Activated CD4-positive, alpha-beta T cell treated with anti-CD3 and anti-CD28 coated beads for 36 hours (primary cell): ENCODE measurements around the gene ITGB2. TPM values are rescaled to one million over a fixed set of nuclear protein-coding genes. Genes with fewer than 3 reads are reported as not detected.

ENCODE experiments used
- ATAC-seq: fragments of 200-7000 bp; cut with Tn5 transposase; one replicate; pipeline ENCODE4 v1.10.0; 2021; ENCODE audit warnings: mild to moderate bottlenecking, moderate library complexity
- CTCF ChIA-PET: fragments of 350-600 bp; sonication (Branson Sonifier 250); formaldehyde crosslinking; loops from one replicate; lab custom pipeline; 2021; ENCODE audit warnings: antibody characterized with exemption; lab: Charles Lee
- POLR2A ChIA-PET: fragments of 350-600 bp; sonication (Branson Sonifier 250); formaldehyde crosslinking; loops from one replicate; lab custom pipeline; 2021; ENCODE audit warnings: antibody characterized with exemption, inconsistent platforms; lab: Charles Lee
- DNase-seq: peaks from one replicate; pipeline ENCODE4 v3.0.0-alpha.2; 2020
- H3K27ac Mint-ChIP-seq: one replicate; pipeline ENCODE4 v1.8.0; 2021; ENCODE audit warnings: mixed read lengths
- H3K27me3 Mint-ChIP-seq: one replicate; pipeline ENCODE4 v1.8.0; 2021; ENCODE audit warnings: mixed read lengths
- H3K36me3 Mint-ChIP-seq: one replicate; pipeline ENCODE4 v1.8.0; 2021; ENCODE audit warnings: low read depth, mixed read lengths
- H3K4me1 Mint-ChIP-seq: one replicate; pipeline ENCODE4 v1.8.0; 2021; ENCODE audit warnings: mixed read lengths
- H3K4me3 Mint-ChIP-seq: one replicate; pipeline ENCODE4 v1.8.0; 2021; ENCODE audit warnings: mild to moderate bottlenecking, moderate library complexity, mixed read lengths
- H3K9me3 Mint-ChIP-seq: one replicate; pipeline ENCODE4 v1.8.0; 2021; ENCODE audit warnings: low read depth, mixed read lengths
- intact Hi-C, 2 experiments: fragments of 100-400 bp; cut with DNase I in 1 of 2; cut with micrococcal nuclease in 1 of 2; formaldehyde crosslinking; loops; one replicate each; pipeline versions ENCODE4 v1.14.2 to v1.15.1; 2022 to 2024; cut with DNase I, micrococcal nuclease
- total RNA-seq, 2 experiments: library from RNA; stranded (reverse); gene quantifications; one replicate each; pipeline ENCODE4 v1.2.3, GENCODE V29; 2021

Gene ITGB2
- total RNA-seq, 2 experiments from 2014 or later, result 217 to 250 TPM

DNA sequence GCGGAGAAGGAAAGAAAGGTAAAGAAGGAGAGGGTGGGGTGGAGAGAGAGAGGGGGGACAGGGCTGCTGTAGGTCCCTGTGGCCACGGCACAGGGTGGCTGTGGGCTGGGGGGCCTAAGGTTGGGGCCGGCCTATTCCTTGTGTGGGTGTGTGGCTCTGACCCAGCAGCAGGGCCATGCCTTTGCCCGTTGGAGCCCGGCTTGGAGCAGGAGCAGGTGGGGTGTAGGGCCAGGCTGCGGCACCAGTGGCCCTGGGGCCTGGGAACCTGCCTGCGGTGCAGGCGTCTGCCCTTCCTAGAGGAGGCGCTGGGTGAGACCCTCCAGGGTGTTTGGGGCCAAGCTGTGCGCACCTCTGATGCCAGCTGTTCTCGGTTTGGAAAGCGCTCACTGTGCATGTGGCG, 83.2 kb downstream of the ITGB2 start:
- ChIA-PET POLR2A (no interaction called here), CTCF (no interaction called here)
- ATAC-seq, result no peak
- Mint-ChIP-seq H3K27me3 (no peaks in the 10 kb centered on the region), H3K36me3 (no peaks in the 10 kb centered on the region), H3K4me3 (no peak overlapping the region), H3K27ac (no peak overlapping the region), H3K4me1 (no peaks in the 10 kb centered on the region), H3K9me3 (no peaks in the 10 kb centered on the region)
- DNase-seq, result no peak
- intact Hi-C loops, result no loop called here

DNA sequence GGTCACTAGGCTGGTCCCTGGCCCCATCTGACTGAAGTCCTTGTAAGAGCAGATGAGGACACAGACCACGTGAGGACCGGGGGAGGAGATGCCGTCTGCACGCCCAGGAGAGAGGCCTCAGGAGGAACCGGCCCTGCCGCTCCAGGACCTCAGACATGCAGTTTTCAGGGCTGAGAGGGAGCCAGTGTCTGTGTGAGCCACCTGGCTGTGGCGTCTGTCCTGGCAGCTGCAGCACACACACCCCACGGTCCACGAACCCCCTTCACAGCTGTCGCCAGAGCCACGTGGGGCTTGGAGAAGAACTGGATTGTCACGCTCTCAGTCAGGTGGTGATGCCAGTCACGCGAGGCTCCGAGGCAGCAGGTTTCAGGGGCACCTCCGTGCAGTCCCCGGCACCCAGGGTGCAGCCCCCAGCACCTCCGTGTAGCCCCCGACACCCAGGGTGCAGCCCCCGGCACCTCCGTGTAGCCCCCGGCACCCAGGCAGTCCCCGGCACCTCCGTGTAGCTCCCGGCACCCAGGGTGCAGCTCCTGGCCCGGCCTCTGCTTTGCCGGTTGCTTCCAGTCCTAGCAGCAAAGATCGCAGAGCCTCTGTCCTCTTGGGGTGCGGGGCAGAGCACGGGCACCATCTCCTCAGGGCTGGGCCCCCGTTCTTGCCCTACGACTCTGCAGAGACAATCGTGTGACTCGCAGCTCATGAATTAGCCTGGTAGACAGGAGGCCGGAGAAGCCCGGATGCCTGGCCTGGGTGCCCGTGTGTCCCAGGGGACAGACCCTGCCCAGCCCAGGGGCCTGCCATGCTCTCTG, 83.8 kb downstream of the ITGB2 start:
- ATAC-seq (no peak), DNase-seq (no peak)
- no peaks in the 10 kb centered on the region for H3K36me3 Mint-ChIP-seq
- no peaks in the 10 kb centered on the region for H3K27me3 Mint-ChIP-seq
- H3K27ac Mint-ChIP-seq, result no peak overlapping the region
- intact Hi-C loops, result no loop called here
- no peaks in the 10 kb centered on the region for H3K4me1 Mint-ChIP-seq
- ChIA-PET CTCF (no interaction called here), POLR2A (no interaction called here)
- no peak overlapping the region for H3K4me3 Mint-ChIP-seq
- H3K9me3 Mint-ChIP-seq, result no peaks in the 10 kb centered on the region

DNA sequence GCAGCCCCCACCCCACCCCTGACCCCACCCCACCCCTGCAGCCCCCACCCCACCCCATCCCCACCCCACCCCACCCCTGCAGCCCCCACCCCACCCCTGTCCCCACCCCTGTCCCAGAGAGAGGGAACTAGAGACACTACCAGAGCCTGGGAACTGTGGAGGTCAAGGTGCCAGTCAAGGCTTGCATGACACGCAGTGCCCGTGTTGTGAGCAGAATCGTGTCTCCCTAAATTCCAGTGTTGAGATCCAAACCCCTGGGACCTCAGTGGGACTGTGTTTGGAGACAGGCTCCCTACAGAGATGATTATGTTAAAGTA, 84.4 kb downstream of the ITGB2 start:
- Mint-ChIP-seq H3K36me3 (no peaks in the 10 kb centered on the region), H3K9me3 (no peaks in the 10 kb centered on the region), H3K27ac (no peak overlapping the region), H3K4me3 (no peak overlapping the region), H3K27me3 (no peaks in the 10 kb centered on the region), H3K4me1 (peaks cover 1% of the 10 kb centered on the region)
- CTCF ChIA-PET, result no interaction called here
- intact Hi-C loops, result no loop called here
- no peak for DNase-seq
- POLR2A ChIA-PET, result no interaction called here
- no peak for ATAC-seq

Other genes starting within 250 kb of the ITGB2 start
- not detected for gene KRTAP12-1, start 238.7 kb downstream of the ITGB2 start, total RNA-seq
- not detected for gene KRTAP10-12, start 223.7 kb downstream of the ITGB2 start, total RNA-seq
- gene TSPEAR, start 209.3 kb downstream of the ITGB2 start, total RNA-seq, result not detected
- gene UBE2G2, start 119.1 kb downstream of the ITGB2 start, total RNA-seq, result 100 to 1,000 TPM; 103 to 121 TPM
- gene SUMO3, start 102.8 kb downstream of the ITGB2 start, total RNA-seq, result 10 to 100 TPM; 83.4 to 84.9 TPM
- 10 to 100 TPM; 34.8 to 44.3 TPM for gene PTTG1IP, start 47.2 kb downstream of the ITGB2 start, total RNA-seq
- gene SLX9, start 19.1 kb upstream of the ITGB2 start, total RNA-seq, result 10 to 100 TPM; 60.8 to 68.8 TPM
- 10 to 100 TPM; 32.8 to 37.7 TPM for gene ADARB1, start 153.7 kb upstream of the ITGB2 start, total RNA-seq